Cardiac muscle cell (in vitro differentiated cells and primary cell): Measurements from ENCODE around the gene SNTB2. TPM values are rescaled to one million over a fixed set of nuclear protein-coding genes. Genes with fewer than 3 reads are reported as not detected.

Experiments used
- DNase-seq, 2 donors: peaks; one replicate each; pipeline versions ENCODE4 v3.0.0 to v3.0.0-alpha.2; 2010 to 2017; ENCODE audit warnings: low read depth in 1 of 2, low spot score in 1 of 2
- H3K27ac ChIP-seq: fragments of 200-600 bp; sonication (generic); 2 replicates; pipeline ENCODE4 v1.5.1; 2016
- H3K27me3 ChIP-seq: fragments of 200-600 bp; sonication (generic); 2 replicates; pipeline ENCODE4 v1.6.0; 2016; ENCODE audit warnings: control low read depth
- H3K36me3 ChIP-seq: fragments of 200-600 bp; sonication (generic); 2 replicates; pipeline ENCODE4 v1.5.1; 2016; ENCODE audit warnings: control low read depth
- H3K4me1 ChIP-seq: fragments of 200-600 bp; sonication (generic); 2 replicates; pipeline ENCODE4 v1.8.1; 2017; ENCODE audit warnings: low read depth, mild to moderate bottlenecking, mixed run types
- H3K4me3 ChIP-seq: fragments of 200-600 bp; sonication (generic); 2 replicates; pipeline ENCODE4 v1.5.1; 2016; ENCODE audit warnings: mild to moderate bottlenecking
- H3K9me3 ChIP-seq: fragments of 200-600 bp; sonication (generic); 2 replicates; pipeline ENCODE4 v1.5.1; 2017; ENCODE audit warnings: low read depth, mild to moderate bottlenecking, control low read depth
- CTCF ChIP-seq: IDR thresholded peaks from 2 replicates; pipeline ENCODE4 v1.5.1; 2012; ENCODE audit warnings: low read depth, mild to moderate bottlenecking, low read length
- polyA plus RNA-seq: library from polyadenylated mRNA; unstranded; fragments of >200 nt; fragmentation: Nextera tagmentation; extraction: Ambion mirVana; gene quantifications from 2 replicates; pipeline ENCODE4 v1.2.1, GENCODE V29; 2016
- total RNA-seq: library from RNA; depleted of rRNA; stranded (reverse); fragments of >200 nt; gene quantifications from 2 replicates; pipeline ENCODE4 v1.2.3, GENCODE V29; 2016

The SNTB2 gene
- total and polyA plus RNA-seq, 2 experiments from 2014 or later, result 12.7 to 17.1 TPM

GRCh38 chr16:69194488-69194887, 7.5 kb downstream of the SNTB2 start:
- Histone ChIP-seq H3K27me3 (no peaks in the 10 kb centered on the region), H3K36me3 (no peaks in the 10 kb centered on the region), H3K4me3 (no peak overlapping the region), H3K27ac (no peak overlapping the region), H3K4me1 (no peaks in the 10 kb centered on the region), H3K9me3 (no peaks in the 10 kb centered on the region)
- no peak for DNase-seq
- TF ChIP-seq CTCF, result no peak

DNA sequence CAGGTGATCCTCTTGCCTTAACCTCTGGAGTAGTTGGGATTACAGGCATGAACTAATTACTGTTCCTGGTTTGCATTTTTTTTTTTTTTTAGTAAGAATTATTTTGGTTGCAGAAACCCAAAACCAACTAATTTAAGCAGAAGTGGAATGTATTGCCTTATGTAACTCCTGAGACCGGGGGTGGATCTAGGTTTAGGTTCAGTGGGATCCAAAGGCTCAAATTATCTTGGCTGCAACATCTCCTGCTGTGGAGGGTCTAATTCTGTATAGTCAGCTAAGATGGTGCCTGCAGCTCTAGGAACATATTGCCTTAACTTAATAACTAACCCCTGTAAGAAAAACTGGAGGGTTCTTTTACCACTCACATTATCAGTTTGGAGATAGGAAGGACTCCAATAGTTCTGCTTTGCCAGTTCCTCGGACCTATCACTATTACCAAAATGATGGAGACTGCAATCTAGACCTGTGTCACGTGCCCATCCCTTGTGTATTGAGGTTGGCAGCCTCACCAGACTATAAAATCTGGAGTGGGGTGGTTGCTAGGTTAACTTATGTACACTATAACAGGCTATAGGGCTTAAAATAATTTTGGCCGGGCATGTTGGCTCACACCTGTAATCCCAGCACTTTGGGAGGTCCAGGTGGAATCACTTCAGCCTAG, 8.5 kb downstream of the SNTB2 start:
- no peak for DNase-seq
- Histone ChIP-seq H3K36me3 (no peaks in the 10 kb centered on the region), H3K27me3 (no peaks in the 10 kb centered on the region), H3K4me1 (no peaks in the 10 kb centered on the region), H3K4me3 (no peak overlapping the region), H3K27ac (no peak overlapping the region), H3K9me3 (no peaks in the 10 kb centered on the region)
- TF ChIP-seq CTCF, result no peak

GRCh38 chr16:69197573-69197972, 10.6 kb downstream of the SNTB2 start:
- DNase-seq, result no peak
- no peak for TF ChIP-seq CTCF
- Histone ChIP-seq H3K27me3 (no peaks in the 10 kb centered on the region), H3K4me3 (no peak overlapping the region), H3K36me3 (no peaks in the 10 kb centered on the region), H3K4me1 (no peaks in the 10 kb centered on the region), H3K27ac (no peak overlapping the region), H3K9me3 (no peaks in the 10 kb centered on the region)

DNA sequence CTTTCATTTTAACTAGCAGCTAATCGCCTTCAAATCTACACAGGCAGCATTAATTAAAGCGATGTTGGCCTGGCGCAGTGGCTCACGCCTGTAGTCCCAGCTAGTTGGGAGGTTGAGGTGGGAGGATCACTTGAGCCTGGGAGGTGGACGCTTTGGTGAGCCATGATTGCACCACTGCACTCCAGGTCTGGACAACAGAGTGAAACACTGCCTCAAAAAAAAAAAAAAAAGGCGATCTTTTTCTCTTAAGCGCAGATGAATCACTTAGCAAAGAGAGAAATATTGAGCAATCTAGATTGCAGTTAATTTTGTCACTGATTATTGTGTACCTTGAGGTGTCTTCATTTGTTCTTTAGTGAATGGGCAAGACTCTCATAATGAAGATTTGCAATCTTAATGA, 12.4 kb downstream of the SNTB2 start:
- Histone ChIP-seq H3K9me3 (no peaks in the 10 kb centered on the region), H3K27me3 (no peaks in the 10 kb centered on the region), H3K4me1 (no peaks in the 10 kb centered on the region), H3K27ac (no peak overlapping the region), H3K4me3 (no peak overlapping the region), H3K36me3 (no peaks in the 10 kb centered on the region)
- DNase-seq, result peak in 1 of 2 donors; percentile 88
- no peak for TF ChIP-seq CTCF

DNA sequence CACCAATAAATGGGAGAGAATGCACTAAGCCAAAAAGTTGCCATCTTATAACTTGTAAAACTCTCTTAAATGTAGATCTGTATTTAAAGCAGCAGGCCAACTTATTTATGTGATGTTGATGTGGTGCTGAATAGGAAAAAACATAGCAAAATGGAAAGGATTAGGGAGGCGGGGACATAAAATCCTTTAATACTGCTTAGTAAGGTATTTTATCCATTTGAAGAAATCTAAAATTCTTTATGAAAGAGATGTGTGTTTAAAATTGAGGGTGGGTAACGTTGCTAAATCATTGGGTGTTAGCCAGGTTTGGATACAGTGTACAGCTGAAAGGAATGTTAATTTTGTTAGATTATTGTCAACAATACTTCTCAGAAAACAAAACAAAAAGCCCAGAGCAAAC, 14.3 kb downstream of the SNTB2 start:
- TF ChIP-seq CTCF, result no peak
- no peak for DNase-seq
- H3K36me3 ChIP-seq, result no peaks in the 10 kb centered on the region
- H3K4me1 ChIP-seq, result no peaks in the 10 kb centered on the region
- H3K27ac ChIP-seq, result no peak overlapping the region
- no peak overlapping the region for H3K4me3 ChIP-seq
- H3K9me3 ChIP-seq, result no peaks in the 10 kb centered on the region
- no peaks in the 10 kb centered on the region for H3K27me3 ChIP-seq
